HUES6 (cell line): ENCODE data around the gene HDAC10.

Experiments
- H3K27ac ChIP-seq: 2 replicates; pipeline ENCODE4 v1.7.0; 2013; ENCODE audit warnings: low read depth, mild to moderate bottlenecking, low read length, inconsistent platforms
- H3K27me3 ChIP-seq: 2 replicates; pipeline ENCODE4 v1.6.1; 2013; ENCODE audit warnings: low read length; ENCODE audit not compliant: control insufficient read depth, insufficient read depth
- H3K36me3 ChIP-seq: 2 replicates; pipeline ENCODE4 v1.6.1; 2013; ENCODE audit warnings: low read length; ENCODE audit not compliant: control insufficient read depth, insufficient read depth
- H3K4me1 ChIP-seq: 2 replicates; pipeline ENCODE4 v1.6.1; 2013; ENCODE audit warnings: low read length; ENCODE audit not compliant: control insufficient read depth, insufficient read depth
- H3K4me3 ChIP-seq: 2 replicates; pipeline ENCODE4 v1.5.1; 2013; ENCODE audit warnings: low read depth, low read length
- H3K9ac ChIP-seq: one replicate; pipeline ENCODE4 v1.6.1; 2013; ENCODE audit warnings: mild to moderate bottlenecking, low read length
- H3K9me3 ChIP-seq: 2 replicates; pipeline ENCODE4 v1.6.1; 2013; ENCODE audit warnings: low read depth, low read length; ENCODE audit not compliant: control insufficient read depth, insufficient read depth

Gene HDAC10

DNA sequence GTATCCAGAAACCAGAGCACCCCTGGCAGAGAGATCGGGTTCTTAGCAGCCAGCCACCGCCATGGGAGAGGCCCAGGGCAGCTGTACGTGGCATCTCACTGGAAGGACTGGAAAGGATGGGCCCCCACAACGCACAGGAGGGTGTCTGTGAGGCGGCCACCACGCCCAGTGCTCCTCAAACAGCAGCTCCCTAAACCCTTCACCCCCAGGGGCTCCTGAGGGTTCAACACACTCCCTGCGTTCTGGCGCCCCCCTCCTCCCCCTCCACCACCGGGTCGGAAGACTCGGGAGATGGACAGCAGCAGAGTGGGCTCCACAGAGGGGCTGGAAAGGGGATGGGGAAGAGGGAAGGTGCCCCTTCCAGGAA lies 9.4 kb upstream of the HDAC10 start:
- Histone ChIP-seq H3K9ac (no peak overlapping the region), H3K36me3 (peaks cover 10% of the 10 kb centered on the region; the same call in 1 of the 2 replicates), H3K27ac (no peak overlapping the region), H3K9me3 (no peaks in the 10 kb centered on the region), H3K27me3 (peaks cover 46% of the 10 kb centered on the region), H3K4me3 (peak overlapping the region; percentile 77), H3K4me1 (peaks cover 14% of the 10 kb centered on the region)

DNA sequence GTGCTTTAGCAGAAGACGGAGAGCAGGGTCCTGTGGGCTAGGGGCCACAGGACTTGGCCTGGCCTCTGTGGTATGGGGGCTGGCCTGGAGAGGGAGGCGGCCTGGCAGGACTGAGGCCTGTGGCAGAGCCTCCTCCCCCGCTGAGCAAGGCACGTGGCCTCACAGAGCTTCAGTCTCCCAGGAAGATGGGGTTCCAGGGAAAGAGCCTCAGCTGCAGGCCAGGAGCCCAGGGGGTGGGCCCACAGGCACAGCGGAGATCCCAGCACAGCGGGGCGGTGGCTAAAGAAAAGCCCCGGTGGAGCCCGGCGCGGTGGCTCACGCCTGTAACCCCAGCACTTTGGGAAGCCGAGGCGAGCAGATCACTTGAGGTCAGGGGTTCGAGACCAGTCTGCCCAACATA lies 8.2 kb upstream of the HDAC10 start:
- Histone ChIP-seq H3K27me3 (peaks cover 34% of the 10 kb centered on the region), H3K9ac (no peak overlapping the region), H3K4me1 (peaks cover 14% of the 10 kb centered on the region), H3K36me3 (peaks cover 14% of the 10 kb centered on the region), H3K4me3 (no peak overlapping the region), H3K9me3 (no peaks in the 10 kb centered on the region), H3K27ac (no peak overlapping the region)

DNA sequence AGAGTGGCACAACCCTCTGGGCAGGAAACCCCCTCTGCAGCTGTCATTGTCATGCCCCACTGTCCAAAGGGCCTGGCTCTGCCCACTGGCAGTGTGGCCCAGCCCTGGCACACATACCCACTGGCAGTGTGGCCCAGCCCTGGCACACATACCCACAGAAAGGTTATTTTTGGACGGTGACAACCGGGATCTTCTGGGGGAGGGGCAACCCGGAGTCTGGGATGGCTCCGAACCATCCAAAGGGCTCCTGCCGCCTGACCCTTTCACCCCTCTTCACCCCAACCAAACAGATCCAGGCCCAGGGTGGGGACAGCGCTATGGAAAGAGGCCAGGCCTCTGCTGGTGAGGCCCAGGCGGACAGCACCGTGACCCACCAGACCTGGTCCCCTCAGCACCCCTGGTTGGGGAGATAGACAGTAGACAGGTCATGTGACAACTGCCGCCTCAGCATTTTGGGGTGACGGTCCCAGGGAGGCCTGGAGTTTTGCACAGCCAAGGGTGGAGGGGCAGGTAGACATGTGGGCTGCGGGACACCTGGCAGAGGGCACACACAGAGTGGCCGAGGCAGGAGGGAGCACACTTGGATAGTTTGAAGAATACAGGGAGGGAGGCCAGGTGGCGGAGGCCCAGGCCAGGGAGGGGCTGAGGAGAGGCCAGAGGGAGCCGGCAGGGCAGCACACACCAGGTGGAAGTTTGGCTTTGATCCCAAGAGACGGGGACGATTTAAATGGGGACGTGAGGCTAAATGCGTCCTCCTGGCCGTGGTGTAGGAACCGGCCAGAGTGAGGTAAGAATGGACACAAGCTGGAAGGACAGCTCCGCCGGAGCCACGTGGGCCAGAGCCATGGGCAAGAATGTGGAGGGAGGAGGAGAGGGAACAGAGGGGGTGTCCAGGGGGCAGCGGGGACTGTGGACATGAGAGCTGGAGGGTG lies 7.6 kb upstream of the HDAC10 start:
- H3K9ac ChIP-seq, result no peak overlapping the region
- no peaks in the 10 kb centered on the region for H3K9me3 ChIP-seq
- H3K4me3 ChIP-seq, result no peak overlapping the region
- no peak overlapping the region for H3K27ac ChIP-seq
- H3K4me1 ChIP-seq, result peaks cover 14% of the 10 kb centered on the region
- peaks cover 29% of the 10 kb centered on the region for H3K27me3 ChIP-seq
- peaks cover 16% of the 10 kb centered on the region for H3K36me3 ChIP-seq

DNA sequence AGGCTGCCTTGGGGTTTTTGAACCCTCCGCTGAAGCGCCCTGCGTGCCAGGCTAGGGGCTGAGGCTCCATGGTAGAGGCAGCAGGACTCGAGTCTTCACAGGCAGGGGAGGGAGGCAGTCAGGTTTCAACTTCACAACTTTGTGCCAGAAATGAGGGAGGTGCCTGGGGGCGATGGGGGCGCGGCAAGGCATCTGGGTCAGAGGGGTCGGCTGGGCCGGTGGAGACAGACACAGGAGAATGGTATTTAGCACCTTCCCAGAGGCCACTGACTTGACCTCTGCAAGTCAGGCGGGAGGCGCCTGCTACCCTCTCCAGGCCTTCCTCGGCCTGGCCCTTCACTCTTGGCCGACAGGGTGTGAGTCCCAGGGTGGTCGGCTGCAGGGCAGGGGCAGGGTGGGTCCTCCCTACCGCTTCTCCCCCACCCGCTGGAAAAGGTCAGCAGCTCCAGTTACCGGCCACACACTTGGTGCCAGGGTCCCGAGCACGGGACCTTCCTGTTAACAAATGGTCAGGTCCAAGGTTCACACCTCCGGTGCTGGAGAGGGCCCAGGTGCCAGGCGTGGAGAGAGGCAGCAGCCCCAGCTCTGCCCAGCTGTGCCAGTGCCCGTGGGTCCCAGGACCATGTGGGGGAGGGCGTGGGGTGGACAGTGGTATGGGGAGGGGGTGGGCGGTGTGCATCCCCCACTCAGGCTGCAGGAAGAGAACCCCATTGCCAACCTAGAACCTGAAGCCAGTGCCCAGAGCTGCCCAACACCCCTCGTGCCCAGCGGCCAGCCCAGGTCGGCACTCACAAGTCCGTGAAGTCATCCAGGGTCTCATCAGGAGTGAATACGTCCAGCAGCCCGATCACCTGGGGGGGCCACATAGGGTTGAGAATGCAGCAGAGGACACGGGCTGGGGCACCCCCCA lies 6.6 kb upstream of the HDAC10 start:
- Histone ChIP-seq H3K9ac (no peak overlapping the region), H3K9me3 (no peaks in the 10 kb centered on the region), H3K27me3 (peaks cover 19% of the 10 kb centered on the region), H3K36me3 (peaks cover 16% of the 10 kb centered on the region), H3K4me1 (peaks cover 9% of the 10 kb centered on the region), H3K4me3 (no peak overlapping the region), H3K27ac (no peak overlapping the region)

DNA sequence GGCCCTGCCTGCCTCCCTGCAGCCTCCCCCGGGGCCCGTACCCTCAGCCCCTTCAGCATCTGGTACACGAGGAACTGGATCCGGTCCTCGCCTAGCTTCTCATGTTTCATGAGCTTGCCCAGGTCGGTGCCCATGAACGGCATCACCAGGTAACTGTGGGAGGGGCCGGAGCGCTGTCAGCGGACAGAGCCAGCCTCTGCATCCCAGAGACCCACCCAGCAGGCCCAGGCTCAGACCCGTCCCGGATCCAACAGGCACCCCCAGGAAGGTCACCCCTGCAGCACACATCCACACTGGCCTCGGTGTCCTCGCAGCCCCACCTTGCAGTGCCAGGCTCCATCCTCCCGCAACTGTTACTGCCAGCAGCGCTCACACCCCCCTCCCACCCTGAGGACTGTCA lies 6.0 kb upstream of the HDAC10 start:
- Histone ChIP-seq H3K4me1 (peaks cover 3% of the 10 kb centered on the region), H3K27me3 (peaks cover 13% of the 10 kb centered on the region), H3K9me3 (no peaks in the 10 kb centered on the region), H3K36me3 (peaks cover 16% of the 10 kb centered on the region), H3K9ac (no peak overlapping the region), H3K4me3 (no peak overlapping the region), H3K27ac (no peak overlapping the region)

DNA sequence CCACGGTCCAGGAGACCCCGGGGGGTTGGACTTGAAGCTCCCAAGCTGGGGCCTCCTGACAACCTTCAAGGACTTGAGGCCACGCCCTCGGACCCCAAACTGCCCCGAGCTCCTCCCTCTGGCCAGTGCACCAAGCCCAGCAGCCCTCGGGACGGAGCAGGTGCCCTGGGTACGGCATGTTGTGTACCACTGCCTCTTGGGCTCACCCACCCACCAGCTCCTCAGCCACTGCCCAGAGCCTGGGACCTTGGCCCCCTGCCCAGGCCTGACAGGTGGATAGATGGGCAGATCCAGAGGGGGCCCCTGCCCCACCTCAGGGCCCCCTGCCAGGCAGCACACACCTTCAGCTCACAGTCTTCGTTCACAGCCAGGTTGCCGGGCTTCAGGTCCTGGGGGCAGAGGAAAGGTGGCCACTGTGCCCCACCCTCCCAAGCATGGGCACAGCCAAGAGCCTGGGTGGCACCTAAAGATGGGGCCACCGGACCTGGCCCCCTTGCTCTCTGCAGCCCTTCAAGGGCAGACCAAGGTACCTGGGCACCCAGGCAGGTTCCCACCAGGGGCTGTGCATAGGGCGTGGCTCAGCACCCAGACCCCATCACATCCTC lies 5.3 kb upstream of the HDAC10 start:
- H3K36me3 ChIP-seq, result peaks cover 16% of the 10 kb centered on the region
- H3K4me1 ChIP-seq, result peaks cover 7% of the 10 kb centered on the region
- peaks cover 11% of the 10 kb centered on the region for H3K27me3 ChIP-seq
- no peak overlapping the region for H3K4me3 ChIP-seq
- H3K9ac ChIP-seq, result no peak overlapping the region
- no peaks in the 10 kb centered on the region for H3K9me3 ChIP-seq
- no peak overlapping the region for H3K27ac ChIP-seq

DNA sequence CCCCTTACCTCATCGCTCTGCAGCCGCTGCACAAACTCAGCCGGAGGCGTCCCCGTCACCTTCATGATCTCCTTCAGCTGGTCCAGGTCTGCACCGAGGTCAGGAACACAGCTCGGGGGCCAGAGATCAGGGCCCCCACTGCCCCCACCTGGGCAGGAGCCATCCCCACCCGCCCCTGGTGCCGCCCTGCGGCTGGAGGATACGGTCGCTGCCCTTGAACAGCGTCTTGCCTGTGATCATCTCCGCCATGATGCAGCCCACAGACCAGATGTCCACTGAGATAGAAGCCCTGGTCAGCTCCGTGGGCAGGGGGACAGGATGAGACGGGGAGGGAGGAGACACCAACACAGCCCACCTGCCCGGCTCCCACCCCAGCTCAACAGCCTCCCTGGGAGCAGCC lies 4.5 kb upstream of the HDAC10 start:
- peaks cover 6% of the 10 kb centered on the region for H3K27me3 ChIP-seq

DNA sequence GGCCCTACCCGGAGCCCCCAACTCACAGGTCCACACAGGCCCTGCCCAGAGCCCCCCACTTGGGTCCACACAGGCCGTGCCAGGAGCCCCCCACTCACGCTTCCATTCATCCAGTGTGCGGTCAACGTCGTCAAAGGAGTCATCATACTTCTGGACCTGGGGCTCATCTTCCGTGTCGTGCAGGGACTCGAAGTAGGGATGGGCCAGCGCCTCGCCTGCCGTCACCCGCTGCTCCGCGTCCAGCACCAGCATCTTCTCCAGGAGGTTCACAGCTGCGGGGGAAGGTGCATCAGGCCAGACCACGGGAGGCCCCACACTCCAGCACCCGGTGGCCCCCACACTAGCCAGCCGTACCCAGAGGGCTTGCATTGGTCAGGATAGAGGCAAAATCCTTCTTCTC lies 4.0 kb upstream of the HDAC10 start:
- Histone ChIP-seq H3K4me3 (no peak overlapping the region), H3K36me3 (peaks cover 16% of the 10 kb centered on the region), H3K27me3 (peaks cover 1% of the 10 kb centered on the region), H3K9me3 (no peaks in the 10 kb centered on the region), H3K27ac (no peak overlapping the region), H3K9ac (no peak overlapping the region), H3K4me1 (peaks cover 9% of the 10 kb centered on the region)

More for the DNA sequence above, 4.5 kb upstream of the HDAC10 start:
- no peak overlapping the region for H3K4me3 ChIP-seq
- peaks cover 16% of the 10 kb centered on the region for H3K36me3 ChIP-seq
- H3K9ac ChIP-seq, result no peak overlapping the region
- H3K4me1 ChIP-seq, result peaks cover 7% of the 10 kb centered on the region
- no peak overlapping the region for H3K27ac ChIP-seq
- no peaks in the 10 kb centered on the region for H3K9me3 ChIP-seq

DNA sequence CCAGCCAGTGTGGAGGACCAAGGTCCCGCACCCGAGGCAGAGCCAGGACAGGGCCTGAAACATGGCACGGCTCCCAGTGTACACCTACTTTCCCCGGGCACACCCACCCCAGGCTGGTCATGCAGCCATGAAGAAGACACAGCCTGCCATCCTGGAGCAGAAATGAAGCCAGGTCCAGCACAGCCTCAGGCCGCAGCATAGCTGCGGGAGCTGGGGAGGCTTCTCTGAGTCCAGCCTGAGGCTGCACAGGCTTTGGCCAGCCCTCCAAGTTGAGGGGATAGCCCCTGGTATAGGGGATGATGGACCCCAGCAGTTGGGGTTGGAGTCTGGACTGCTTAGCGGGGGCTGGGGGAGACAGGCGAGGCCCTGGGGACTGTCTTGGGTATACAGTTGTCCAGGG lies 2.9 kb upstream of the HDAC10 start:
- H3K27ac ChIP-seq, result no peak overlapping the region
- H3K9ac ChIP-seq, result no peak overlapping the region
- no peak overlapping the region for H3K4me3 ChIP-seq
- no peaks in the 10 kb centered on the region for H3K9me3 ChIP-seq
- H3K4me1 ChIP-seq, result peaks cover 11% of the 10 kb centered on the region
- H3K27me3 ChIP-seq, result no peaks in the 10 kb centered on the region
- H3K36me3 ChIP-seq, result peaks cover 16% of the 10 kb centered on the region

DNA sequence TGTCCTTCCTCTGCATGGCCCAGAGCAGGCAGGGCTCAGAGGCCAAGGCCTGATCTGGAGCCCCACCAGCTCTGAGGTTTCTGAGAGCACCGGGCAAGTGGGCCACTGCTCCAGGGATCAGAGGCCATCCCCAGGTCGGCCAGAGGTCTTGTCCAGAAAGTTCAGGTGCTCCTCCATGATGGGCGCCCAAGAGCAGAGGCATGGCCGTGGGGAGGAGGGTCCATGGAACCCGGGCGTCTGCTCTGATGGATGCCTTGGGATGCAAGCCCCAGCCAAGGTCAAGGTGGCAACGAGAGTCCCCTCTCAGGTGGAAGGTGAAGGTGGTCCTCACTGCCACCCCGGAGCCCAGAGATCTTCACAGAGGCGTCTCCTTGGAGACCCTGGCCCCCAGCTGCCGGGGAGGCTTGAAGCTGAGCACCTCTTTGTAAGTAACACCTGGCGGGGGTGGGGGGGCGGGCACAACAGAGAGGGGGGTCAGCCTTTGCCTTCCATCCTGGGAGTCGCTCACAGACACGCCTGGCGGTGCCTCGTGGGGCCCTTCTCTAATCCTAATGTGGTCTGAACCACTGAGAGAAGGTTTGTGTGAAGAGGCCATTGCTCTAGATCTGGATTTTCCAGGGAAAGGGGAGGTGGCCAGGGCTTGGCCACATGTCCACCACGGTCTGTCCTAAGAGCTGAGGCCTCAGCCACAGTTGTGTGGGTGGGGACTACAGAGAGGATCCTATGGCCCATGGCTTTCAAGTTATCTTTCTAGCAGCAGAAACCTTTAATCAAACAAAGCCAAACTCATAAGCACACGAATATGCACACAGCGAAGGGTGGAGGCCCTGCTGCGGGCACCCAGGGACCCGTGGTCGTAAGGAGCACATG lies 2.2 kb upstream of the HDAC10 start:
- no peak overlapping the region for H3K27ac ChIP-seq
- H3K4me1 ChIP-seq, result peaks cover 11% of the 10 kb centered on the region
- H3K4me3 ChIP-seq, result no peak overlapping the region
- no peak overlapping the region for H3K9ac ChIP-seq
- peaks cover 16% of the 10 kb centered on the region for H3K36me3 ChIP-seq
- H3K27me3 ChIP-seq, result no peaks in the 10 kb centered on the region
- H3K9me3 ChIP-seq, result no peaks in the 10 kb centered on the region
